Measurements from ENCODE around the gene ACTRT2. TPM values are rescaled to one million over a fixed set of nuclear protein-coding genes. Genes with fewer than 3 reads are reported as not detected.

Gene ACTRT2
- polyA plus RNA-seq, 1 donor (not counting 4 experiments of a cell fraction or from before 2014, with no cell fraction given): not detected

- H3K9me1 ChIP-seq (ENCODE audit: control insufficient read depth, extremely low read depth, insufficient read depth, low read length): no peaks in the 10 kb centered on the region
- H3K4me2 ChIP-seq (ENCODE audit: control insufficient read depth, extremely low read depth, insufficient read depth, low read depth, low read length): no peak overlapping the region
- dilution Hi-C loops (cut with MboI; ENCODE audit: extremely low pct_ligation_motif_present, low sequenced_read_pairs): no loop called here
- H3K27me3 ChIP-seq (ENCODE audit: control insufficient read depth, extremely low read depth, insufficient read depth, low read length): peaks cover 2% of the 10 kb centered on the region
- H4K20me1 ChIP-seq (ENCODE audit: control insufficient read depth, extremely low read depth, insufficient read depth, low read length): no peaks in the 10 kb centered on the region
- H2AFZ ChIP-seq (ENCODE audit: control insufficient read depth, low read length): no peak overlapping the region
- no peak for DNase-seq (ENCODE audit: low read depth, low spot score)
- TF ChIP-seq EZH2 (IDR thresholded peaks at IDR 0.05; ENCODE audit: low read length): no peak
- no peak for TF ChIP-seq CTCF (optimal IDR thresholded peaks at IDR 0.05 in 1 of 3, IDR thresholded peaks at IDR 0.05 in 1 of 3, conservative IDR thresholded peaks at IDR 0.05 in 1 of 3; ENCODE audit: extremely low read depth in 1 of 3, insufficient read depth in 2 of 3, low read length in 3 of 3)
- H3K79me2 ChIP-seq (ENCODE audit: control insufficient read depth, insufficient read depth, low read length): no peaks in the 10 kb centered on the region
- no peaks in the 10 kb centered on the region for H3K36me3 ChIP-seq (ENCODE audit: control insufficient read depth in 2 of 2, extremely low read depth in 1 of 2, insufficient read depth in 2 of 2, low read length in 2 of 2)
- no peak overlapping the region for H3K4me3 ChIP-seq (ENCODE audit: control insufficient read depth in 2 of 3, extremely low read depth in 1 of 3, insufficient read depth in 2 of 3, low read depth in 1 of 3, low read length in 3 of 3)
- H3K4me1 ChIP-seq (ENCODE audit: control insufficient read depth, extremely low read depth, insufficient read depth, low read length): no peaks in the 10 kb centered on the region
- no peak overlapping the region for H3K9ac ChIP-seq (ENCODE audit: control insufficient read depth, extremely low read depth, insufficient read depth, low read length)
- no peak overlapping the region for H3K27ac ChIP-seq (ENCODE audit: control insufficient read depth, insufficient read depth, low read length)
- H3K9me3 ChIP-seq (ENCODE audit: control insufficient read depth, low read depth, low read length): peaks cover 4% of the 10 kb centered on the region
- no peak for FAIRE-seq
Observed at GRCh38 chr1:3056641-3057040, 35.4 kb downstream of the ACTRT2 start.

- no peak for TF ChIP-seq EZH2 (IDR thresholded peaks at IDR 0.05; ENCODE audit: low read length)
- TF ChIP-seq CTCF (optimal IDR thresholded peaks at IDR 0.05 in 1 of 3, IDR thresholded peaks at IDR 0.05 in 1 of 3, conservative IDR thresholded peaks at IDR 0.05 in 1 of 3; ENCODE audit: extremely low read depth in 1 of 3, insufficient read depth in 2 of 3, low read length in 3 of 3): no peak
- Histone ChIP-seq H3K4me2 (ENCODE audit: control insufficient read depth, extremely low read depth, insufficient read depth, low read depth, low read length) (no peak overlapping the region), H3K4me3 (ENCODE audit: control insufficient read depth in 2 of 3, extremely low read depth in 1 of 3, insufficient read depth in 2 of 3, low read depth in 1 of 3, low read length in 3 of 3) (no peak overlapping the region), H4K20me1 (ENCODE audit: control insufficient read depth, extremely low read depth, insufficient read depth, low read length) (no peaks in the 10 kb centered on the region), H3K36me3 (ENCODE audit: control insufficient read depth in 2 of 2, extremely low read depth in 1 of 2, insufficient read depth in 2 of 2, low read length in 2 of 2) (no peaks in the 10 kb centered on the region), H3K27ac (ENCODE audit: control insufficient read depth, insufficient read depth, low read length) (no peak overlapping the region), H3K9me3 (ENCODE audit: control insufficient read depth, low read depth, low read length) (no peaks in the 10 kb centered on the region), H3K79me2 (ENCODE audit: control insufficient read depth, insufficient read depth, low read length) (no peaks in the 10 kb centered on the region), H3K4me1 (ENCODE audit: control insufficient read depth, extremely low read depth, insufficient read depth, low read length) (no peaks in the 10 kb centered on the region), H3K9ac (ENCODE audit: control insufficient read depth, extremely low read depth, insufficient read depth, low read length) (no peak overlapping the region), H3K9me1 (ENCODE audit: control insufficient read depth, extremely low read depth, insufficient read depth, low read length) (no peaks in the 10 kb centered on the region), H2AFZ (ENCODE audit: control insufficient read depth, low read length) (no peak overlapping the region), H3K27me3 (ENCODE audit: control insufficient read depth, extremely low read depth, insufficient read depth, low read length) (peaks cover 19% of the 10 kb centered on the region)
- no peak for DNase-seq (ENCODE audit: low read depth, low spot score)
- FAIRE-seq: no peak
- dilution Hi-C loops (cut with MboI; ENCODE audit: extremely low pct_ligation_motif_present, low sequenced_read_pairs): no loop called here
Observed at GRCh38 chr1:3058263-3059030, 37.2 kb downstream of the ACTRT2 start.
